HepG2 (cell line): ENCODE measurements around the gene ERVMER34-1.

ENCODE experiments used
- ARNT ChIP-seq: fragments of 450-650 bp; IDR thresholded peaks from 2 replicates; pipeline ENCODE4 v1.6.1; 2017
- CTCF ChIP-seq: sonication (generic); formaldehyde crosslinking; IDR thresholded peaks from 2 replicates; pipeline ENCODE4 v1.5.0; 2020; ENCODE audit warnings: mild to moderate bottlenecking, missing genetic modification reagents, moderate library complexity
- FOXP1 ChIP-seq, 2 experiments: fragments of 450-650 bp in 1 of 2; IDR thresholded peaks; 2 replicates each; pipeline ENCODE4 v1.6.1; 2017 to 2018; ENCODE audit warnings: antibody characterized with exemption in 1 of 2
- MLLT10 ChIP-seq: sonication (generic); formaldehyde crosslinking; IDR thresholded peaks from 2 replicates; pipeline ENCODE4 v1.4.0; 2020; ENCODE audit warnings: missing genetic modification reagents
- POLR2A ChIP-seq, 2 experiments: IDR thresholded peaks; 2 replicates each; pipeline ENCODE4 v1.6.1; 2011; ENCODE audit warnings: low read depth in 2 of 2, low read length in 2 of 2, mild to moderate bottlenecking in 1 of 2, moderate library complexity in 1 of 2; ENCODE audit not compliant: insufficient read depth in 1 of 2
- TFAP4 ChIP-seq: sonication (generic); IDR thresholded peaks from 2 replicates; pipeline ENCODE4 v1.6.1; 2016; ENCODE audit warnings: low read depth, borderline replicate concordance
- ZNF280D ChIP-seq: sonication (generic); formaldehyde crosslinking; IDR thresholded peaks from 2 replicates; pipeline ENCODE4 v1.5.1; 2020; ENCODE audit warnings: mild to moderate bottlenecking, missing genetic modification reagents
- ZNF431 ChIP-seq: sonication (generic); formaldehyde crosslinking; IDR thresholded peaks from 2 replicates; pipeline ENCODE4 v1.9.0; 2022; ENCODE audit warnings: missing genetic modification reagents, low read depth, mild to moderate bottlenecking, borderline replicate concordance
- ZNF761 ChIP-seq: sonication (generic); formaldehyde crosslinking; conservative IDR thresholded peaks from 2 replicates; pipeline ENCODE4 v1.4.0; 2020; ENCODE audit warnings: mild to moderate bottlenecking, missing genetic modification reagents

GRCh38 chr4:52748432-52748831 is 2.8 kb downstream of the ERVMER34-1 start:
- no peak for TF ChIP-seq ZNF431 (CRISPR knock-in tag)
- no peak for TF ChIP-seq MLLT10 (CRISPR knock-in tag)
- no peak for TF ChIP-seq POLR2A (IDR thresholded peaks at IDR 0.05; ENCODE audit: insufficient read depth in 1 of 2, low read depth in 2 of 2, low read length in 2 of 2)
- no peak for TF ChIP-seq CTCF (CRISPR knock-in tag)
- TF ChIP-seq ZNF761 (CRISPR knock-in tag), result no peak
- no peak for TF ChIP-seq TFAP4
- TF ChIP-seq ZNF280D, result no peak
- TF ChIP-seq FOXP1 (IDR thresholded peaks at IDR 0.05), result no peak
- TF ChIP-seq FOXP1 (CRISPR knock-in tag; IDR thresholded peaks at IDR 0.05), result no peak
- TF ChIP-seq ARNT, result no peak
